GM18873 (cell line): ENCODE measurements around the gene TBKBP1.

ENCODE experiments used
- ATAC-seq: cut with Tn5 transposase; IDR thresholded peaks from one replicate; pipeline ENCODE4 v1.9.1; 2021; ENCODE audit warnings: mild to moderate bottlenecking, moderate library complexity, moderate number of reproducible peaks; ENCODE audit not compliant: unreplicated experiment, low FRiP score

TBKBP1 gene

DNA sequence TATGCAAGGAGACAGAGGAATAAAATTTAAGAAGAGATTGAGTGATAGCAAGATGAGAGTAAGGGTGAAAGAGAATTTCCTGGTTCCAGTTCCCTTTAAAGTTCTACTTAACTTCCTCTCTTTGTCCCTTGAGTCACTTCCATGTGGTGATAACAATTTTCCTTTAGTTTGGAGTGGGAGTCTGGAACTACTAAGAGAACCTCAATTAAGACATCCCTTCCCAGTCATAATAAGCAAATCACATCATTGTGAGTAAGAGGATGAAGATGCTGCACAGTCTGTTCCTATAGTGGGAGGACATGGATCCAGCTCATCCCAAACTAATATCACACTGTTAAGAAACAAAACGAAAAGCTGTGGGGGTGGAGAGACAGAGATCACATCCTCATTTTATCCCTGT, 63.4 kb downstream of the TBKBP1 start:
- no peak for ATAC-seq

DNA sequence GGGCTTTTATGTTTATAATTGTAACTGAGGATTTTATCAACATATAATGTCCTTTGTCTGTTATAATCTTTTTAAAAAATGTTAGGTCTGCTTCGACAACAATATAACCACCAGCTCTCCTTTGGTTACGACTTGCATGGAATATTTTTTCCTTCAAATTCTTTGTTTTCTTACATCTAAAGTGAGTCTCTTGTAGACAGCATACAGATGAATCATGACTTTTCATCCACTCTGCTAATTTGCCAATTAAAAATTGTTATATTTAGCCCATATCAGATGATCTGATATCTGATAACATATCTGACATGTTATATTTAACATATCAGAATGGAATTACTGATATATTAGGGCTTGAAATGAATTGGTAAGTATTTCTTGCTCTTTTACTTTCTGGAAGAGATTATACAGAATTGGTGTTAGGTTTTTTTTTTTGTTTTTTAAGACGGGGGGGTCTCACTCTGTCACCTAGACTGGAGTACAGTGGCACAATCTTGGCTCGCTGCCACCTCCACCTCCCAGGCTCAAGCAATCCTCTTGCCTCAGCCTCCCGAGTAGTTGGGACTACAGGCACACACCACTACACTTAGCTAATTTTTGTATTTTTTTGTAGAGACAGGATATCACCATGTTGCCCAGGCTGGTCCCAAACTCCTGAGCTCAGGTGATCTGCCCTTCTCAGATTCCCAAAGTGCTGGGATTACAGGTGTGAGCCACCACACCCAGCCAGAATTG, 66.6 kb downstream of the TBKBP1 start:
- no peak for ATAC-seq
